Tongue (tissue), 2 donors: Measurements from ENCODE around the gene ZNF593OS. TPM values are rescaled to one million over a fixed set of nuclear protein-coding genes. Genes with fewer than 3 reads are reported as not detected.

Experiments
- DNase-seq: peaks from one replicate; pipeline ENCODE4 v3.0.0-alpha.2; 2015
- total RNA-seq: library from RNA; depleted of rRNA; stranded (reverse); fragments of >200 nt; gene quantifications from one replicate; pipeline ENCODE4 v1.2.3, GENCODE V29; 2014

Gene ZNF593OS
- total RNA-seq, 1 donor from 2014 or later = not detected

DNA sequence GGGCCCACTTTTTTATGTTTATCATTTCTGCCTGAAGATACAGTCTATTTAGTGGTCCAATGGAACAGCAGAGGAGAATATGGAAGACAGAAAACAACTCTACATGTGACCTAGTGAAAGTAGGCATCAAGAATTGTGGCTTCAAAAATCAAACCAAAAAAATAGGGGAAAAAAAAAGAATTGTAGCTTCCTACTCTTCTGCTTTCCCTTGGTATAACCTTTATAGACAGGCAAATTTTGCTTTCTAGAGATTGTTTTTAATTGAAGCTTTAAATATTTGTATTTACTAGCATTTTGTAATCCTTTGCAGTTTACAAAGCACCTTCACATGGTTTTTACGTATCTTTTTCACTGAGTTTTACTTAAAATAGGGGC lies 45.7 kb downstream of the ZNF593OS start:
- no peak for DNase-seq

- no peak for DNase-seq
Measured at GRCh38 chr1:26125382-26125781, 46.2 kb downstream of the ZNF593OS start.

- DNase-seq = no peak
Measured at GRCh38 chr1:26124418-26125331, 47.0 kb downstream of the ZNF593OS start.

GRCh38 chr1:26122988-26123973 lies 48.4 kb downstream of the ZNF593OS start:
- no peak for DNase-seq

- DNase-seq = no peak
Measured at GRCh38 chr1:26121854-26122773, 49.5 kb downstream of the ZNF593OS start.

DNA sequence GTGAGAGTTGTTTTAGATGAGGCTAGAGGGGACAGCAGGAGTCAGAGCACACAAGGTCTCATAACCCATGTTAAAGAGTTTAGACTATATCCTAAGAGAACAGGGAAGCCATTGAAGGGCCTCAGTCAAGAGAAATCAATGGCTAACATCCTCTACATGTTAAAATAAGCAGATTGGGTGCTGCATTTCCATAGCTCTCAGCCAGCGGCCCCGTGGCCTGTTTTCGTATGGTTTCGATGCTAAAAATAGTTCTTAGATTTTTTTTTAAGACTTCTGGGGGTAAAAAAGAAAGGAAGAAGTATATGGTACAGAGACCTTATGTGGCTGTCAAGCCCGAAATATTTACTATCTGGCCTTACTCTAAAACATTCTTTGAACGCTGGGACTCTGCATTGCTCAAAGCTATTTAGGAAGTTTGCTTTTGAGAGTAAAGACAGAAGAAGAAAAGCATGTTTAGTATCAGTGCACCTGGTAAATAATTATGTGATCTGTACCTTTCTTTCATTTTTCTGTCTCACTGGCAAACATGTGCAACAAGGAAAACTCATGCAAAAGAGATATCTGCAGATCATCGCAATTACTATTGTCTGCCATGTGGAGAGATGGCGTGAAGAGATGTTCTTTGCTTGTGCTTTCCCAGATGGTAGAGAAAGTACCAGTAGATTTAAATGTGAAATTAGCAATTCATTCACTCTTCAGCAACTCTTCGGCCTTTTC lies 51.6 kb downstream of the ZNF593OS start:
- DNase-seq = no peak

Other genes starting within 250 kb of the ZNF593OS start
- 20.2 TPM for gene PAFAH2, start 173.8 kb downstream of the ZNF593OS start, total RNA-seq
- gene EXTL1, start 150.1 kb downstream of the ZNF593OS start, total RNA-seq = 5.4 TPM
- gene SLC30A2, start 125.7 kb downstream of the ZNF593OS start, total RNA-seq = 1.2 TPM
- 64.5 TPM for gene TRIM63, start 104.2 kb downstream of the ZNF593OS start, total RNA-seq
- gene PDIK1L, start 60.0 kb downstream of the ZNF593OS start, total RNA-seq = 11.7 TPM
- 1.5 TPM for gene FAM110D, start 12.8 kb downstream of the ZNF593OS start, total RNA-seq
- gene C1orf232, start 2.9 kb downstream of the ZNF593OS start, total RNA-seq = not detected
- gene ZNF593, start 1.9 kb downstream of the ZNF593OS start, total RNA-seq = 15.8 TPM
- gene CNKSR1, start 5.7 kb upstream of the ZNF593OS start, total RNA-seq = 13.0 TPM
- gene CATSPER4, start 18.8 kb upstream of the ZNF593OS start, total RNA-seq = not detected
- gene CEP85, start 62.4 kb upstream of the ZNF593OS start, total RNA-seq = 107 TPM
- gene SH3BGRL3, start 108.3 kb upstream of the ZNF593OS start, total RNA-seq = 7.7 TPM
- gene UBXN11, start 134.8 kb upstream of the ZNF593OS start, total RNA-seq = 7.8 TPM
- not detected for gene CD52, start 146.1 kb upstream of the ZNF593OS start, total RNA-seq
- gene CRYBG2, start 182.3 kb upstream of the ZNF593OS start, total RNA-seq = 13.7 TPM
- gene ZNF683, start 200.9 kb upstream of the ZNF593OS start, total RNA-seq = not detected
- gene LIN28A, start 239.0 kb upstream of the ZNF593OS start, total RNA-seq = not detected